Adrenal gland (tissue), 12 donors: Measurements from ENCODE around the gene CAPN13. TPM values are rescaled to one million over a fixed set of nuclear protein-coding genes. Genes with fewer than 3 reads are reported as not detected.
A peak's percentile ranks its signal among the peaks of the same experiment; 100 is the strongest.

Source experiments
- DNase-seq, 7 donors: peaks; one replicate each; pipeline ENCODE4 v3.0.0-alpha.2; 2019 to 2020
- H3K27ac ChIP-seq, 5 donors: fragments of 200-600 bp; sonication (generic) in 4 of 5; 1 replicate in 3 of 5; 2 replicates in 2 of 5; pipeline versions ENCODE4 v1.5.1 to v1.8.0; 2016 to 2020; ENCODE audit warnings: mild to moderate bottlenecking in 1 of 5
- H3K27me3 ChIP-seq: fragments of 200-600 bp; 2 replicates; pipeline ENCODE4 v1.8.0; 2021
- H3K36me3 ChIP-seq, 2 donors: fragments of 200-600 bp; replicated peaks in 1 of 2; 1 replicate in 1 of 2; 2 replicates in 1 of 2; pipeline versions ENCODE4 v1.5.1 to v1.8.0; 2018 to 2022
- H3K4me1 ChIP-seq, 2 donors: fragments of 200-600 bp; replicated peaks in 1 of 2; 1 replicate in 1 of 2; 2 replicates in 1 of 2; pipeline versions ENCODE4 v1.5.1 to v1.8.0; 2018 to 2021
- H3K4me3 ChIP-seq, 4 donors: fragments of 200-600 bp; sonication (generic) in 3 of 4; one replicate each; pipeline ENCODE4 v1.5.1; 2016 to 2018
- H3K9me3 ChIP-seq, 3 donors: fragments of 200-600 bp; sonication (generic) in 1 of 3; replicated peaks in 1 of 3; 1 replicate in 2 of 3; 2 replicates in 1 of 3; pipeline versions ENCODE4 v1.5.1 to v1.8.0; 2016 to 2021
- CTCF ChIP-seq, 6 experiments: fragments of 450-650 bp in 4 of 6; fragments of 200-600 bp in 2 of 6; sonication (generic) in 1 of 6; IDR thresholded peaks; 1 replicate in 5 of 6; 2 replicates in 1 of 6; pipeline versions ENCODE4 v1.5.1 to v1.8.0; 2016 to 2021; ENCODE audit warnings: antibody characterized with exemption in 6 of 6, mild to moderate bottlenecking in 2 of 6, moderate library complexity in 1 of 6
- POLR2A ChIP-seq, 2 donors: fragments of 450-650 bp; IDR thresholded peaks; one replicate each; pipeline ENCODE4 v1.6.1; 2017; ENCODE audit warnings: antibody characterized with exemption in 2 of 2, mild to moderate bottlenecking in 2 of 2, moderate library complexity in 1 of 2
- WGBS, 4 donors: extraction: QIAGEN DNeasy Blood & Tissue Kit in 2 of 4; methylation state at CpG; one replicate each; pipeline versions ENCODE4 v1.1.5 to v1.1.7; 2013 to 2017; 5-methylcytosine and 5-hydroxymethylcytosine counted together
- intact Hi-C, 2 donors: fragments of 100-400 bp; cut with DNase I; formaldehyde crosslinking; loops; one replicate each; pipeline versions ENCODE4 v1.14.1 to v1.15.0; 2022 to 2023
- polyA plus RNA-seq, 3 donors: library from polyadenylated mRNA; stranded (reverse); fragments of 200-250 nt in 2 of 3; fragments of 350-450 nt in 1 of 3; fragmentation: Illumina TruSeq in 1 of 3; extraction: RNeasy Lipid Tissue Mini Kit (QIAGEN cat#74804) in 1 of 3; gene quantifications; one replicate each; pipeline ENCODE4 v1.2.3, GENCODE V29; 2013 to 2014
- total RNA-seq, 9 donors: library from RNA; depleted of rRNA in 4 of 9; stranded (reverse); fragments of >200 nt in 4 of 9; fragments of 120-200 nt in 1 of 9; fragmentation: NEBNext Ultra II Directional in 1 of 9; extraction: Animal tissue kit (Norgen Biotek cat#: 25700) in 1 of 9; gene quantifications; one replicate each; pipeline versions ENCODE4 v1.1.0 to v1.2.4, GENCODE V29; 2013 to 2023
- donor health status: healthy with polysubstance abuse.
- donor health status: Bipolar disorder and iron deficiency.
- donor health status: DM: yes; HTN: yes; CAD: no.
- donor health status: DM: no; HTN: no; CAD: no.
- donor health status: DM: no; HTN: no; CAD: no.
- donor health status: DM: yes; HTN: yes; CAD: no.

CAPN13 gene
- total and polyA plus RNA-seq, 12 donors: 0.10 to 0.37 (median 0.23) TPM; not detected in 8

GRCh38 chr2:30777661-30778505 lies 29.4 kb downstream of the CAPN13 start:
- H3K27me3 ChIP-seq: no peaks in the 10 kb centered on the region
- no peaks in the 10 kb centered on the region for H3K36me3 ChIP-seq
- intact Hi-C loops: no loop called here
- H3K9me3 ChIP-seq: no peaks in the 10 kb centered on the region
- H3K27ac ChIP-seq: no peak overlapping the region
- no peak for TF ChIP-seq CTCF (IDR thresholded peaks at IDR 0.05)
- no peak for TF ChIP-seq POLR2A (IDR thresholded peaks at IDR 0.05)
- no peak overlapping the region for H3K4me3 ChIP-seq
- DNase-seq: peak in 2 of 7 donors; percentile 3
- H3K4me1 ChIP-seq: no peaks in the 10 kb centered on the region
- 73 to 82% (median 76%) methylated on average over 11 to 12 of the region's 12 CpGs for WGBS, 4 donors

GRCh38 chr2:30776831-30777635 lies 30.2 kb downstream of the CAPN13 start:
- TF ChIP-seq CTCF (IDR thresholded peaks at IDR 0.05) (no peak), POLR2A (IDR thresholded peaks at IDR 0.05) (no peak)
- no peaks in the 10 kb centered on the region for H3K27me3 ChIP-seq
- H3K27ac ChIP-seq: no peak overlapping the region
- H3K4me1 ChIP-seq: no peaks in the 10 kb centered on the region
- intact Hi-C loops: no loop called here
- H3K4me3 ChIP-seq: no peak overlapping the region
- WGBS, 4 donors: 52 to 62% (median 57%) methylated on average over 9 of the region's 9 CpGs
- DNase-seq: peak in 2 of 7 donors; percentile 15 to 35
- H3K36me3 ChIP-seq: no peaks in the 10 kb centered on the region
- H3K9me3 ChIP-seq: no peaks in the 10 kb centered on the region

GRCh38 chr2:30775833-30776232 lies 31.4 kb downstream of the CAPN13 start:
- WGBS, 4 donors: 44 to 62% (median 45%) methylated on average over 7 of the region's 7 CpGs
- TF ChIP-seq CTCF (IDR thresholded peaks at IDR 0.05) (no peak), POLR2A (IDR thresholded peaks at IDR 0.05) (no peak)
- DNase-seq: peak in 1 of 7 donors; percentile 0

GRCh38 chr2:30772021-30772705 lies 35.1 kb downstream of the CAPN13 start:
- intact Hi-C loops: no loop called here
- H3K4me1 ChIP-seq: no peaks in the 10 kb centered on the region
- H3K27ac ChIP-seq: no peak overlapping the region
- 74 to 100% (median 94%) methylated on average over 3 of the region's 3 CpGs for WGBS, 4 donors
- H3K4me3 ChIP-seq: no peak overlapping the region
- peak in 2 of 7 donors; percentile 1 to 9 for DNase-seq
- no peaks in the 10 kb centered on the region for H3K27me3 ChIP-seq
- H3K36me3 ChIP-seq: no peaks in the 10 kb centered on the region
- TF ChIP-seq POLR2A (IDR thresholded peaks at IDR 0.05): no peak
- no peak for TF ChIP-seq CTCF (IDR thresholded peaks at IDR 0.05)
- no peaks in the 10 kb centered on the region for H3K9me3 ChIP-seq

More at GRCh38 chr2:30775833-30776232, 31.4 kb downstream of the CAPN13 start:
- H3K27me3 ChIP-seq: no peaks in the 10 kb centered on the region
- no peaks in the 10 kb centered on the region for H3K9me3 ChIP-seq
- H3K4me3 ChIP-seq: no peak overlapping the region
- H3K27ac ChIP-seq: no peak overlapping the region
- intact Hi-C loops: no loop called here
- H3K36me3 ChIP-seq: no peaks in the 10 kb centered on the region
- no peaks in the 10 kb centered on the region for H3K4me1 ChIP-seq
